ENCODE measurements around the gene GGACT. TPM values are rescaled to one million over a fixed set of nuclear protein-coding genes. Genes with fewer than 3 reads are reported as not detected.

GGACT gene
- total RNA-seq, 2 donors from 2014 or later: 2.7 to 6.6 TPM

- Histone ChIP-seq H3K27me3 (ENCODE audit: control insufficient read depth, insufficient read depth, low read length, poor library complexity, severe bottlenecking) (no peaks in the 10 kb centered on the region), H3K9me3 (ENCODE audit: control insufficient read depth, low read length) (no peaks in the 10 kb centered on the region), H3K4me3 (ENCODE audit: low read length) (no peak overlapping the region), H3K4me1 (ENCODE audit: control insufficient read depth, insufficient read depth, low read length) (peaks cover 6% of the 10 kb centered on the region), H3K9ac (ENCODE audit: extremely low read depth, low read length, poor library complexity, severe bottlenecking) (no peak overlapping the region), H3K27ac (ENCODE audit: low read depth, low read length) (no peak overlapping the region), H3K36me3 (ENCODE audit: control insufficient read depth, insufficient read depth, low read length) (no peaks in the 10 kb centered on the region)
- no peak for TF ChIP-seq CTCF (conservative IDR thresholded peaks at IDR 0.05)
- H3K27me3 Mint-ChIP-seq (ENCODE audit: insufficient read depth): no peaks in the 10 kb centered on the region
- H3K4me1 Mint-ChIP-seq: peaks cover 6% of the 10 kb centered on the region
- H3K27ac Mint-ChIP-seq: peak overlapping the region; percentile 35
- no peaks in the 10 kb centered on the region for H3K9me3 Mint-ChIP-seq
- no peak for DNase-seq
- no peak overlapping the region for H3K4me3 Mint-ChIP-seq
- no peaks in the 10 kb centered on the region for H3K36me3 Mint-ChIP-seq (ENCODE audit: low read depth)
- WGBS, 2 experiments (ENCODE audit: insufficient coverage in 1 of 2, insufficient read length in 1 of 2): 93% methylated on average over 9 of the region's 9 CpGs
Measured at GRCh38 chr13:100547791-100548201, 40.8 kb downstream of the GGACT start.

- WGBS, 2 experiments (ENCODE audit: insufficient coverage in 1 of 2, insufficient read length in 1 of 2): 93 to 94% methylated on average over 7 to 20 of the region's 21 CpGs
Measured at GRCh38 chr13:100546713-100547405, 41.7 kb downstream of the GGACT start.

GRCh38 chr13:100545684-100546061 lies 42.9 kb downstream of the GGACT start:
- Mint-ChIP-seq H3K27me3 (ENCODE audit: insufficient read depth) (no peaks in the 10 kb centered on the region), H3K4me1 (peaks cover 9% of the 10 kb centered on the region), H3K9me3 (no peaks in the 10 kb centered on the region), H3K27ac (no peak overlapping the region), H3K4me3 (no peak overlapping the region), H3K36me3 (ENCODE audit: low read depth) (no peaks in the 10 kb centered on the region)
- no peak for DNase-seq
- no peak for TF ChIP-seq CTCF (conservative IDR thresholded peaks at IDR 0.05)
- no peak overlapping the region for H3K27ac ChIP-seq (ENCODE audit: low read depth, low read length)
- no peaks in the 10 kb centered on the region for H3K9me3 ChIP-seq (ENCODE audit: control insufficient read depth, low read length)
- no peak overlapping the region for H3K4me3 ChIP-seq (ENCODE audit: low read length)
- no peaks in the 10 kb centered on the region for H3K36me3 ChIP-seq (ENCODE audit: control insufficient read depth, insufficient read depth, low read length)
- H3K4me1 ChIP-seq (ENCODE audit: control insufficient read depth, insufficient read depth, low read length): peaks cover 3% of the 10 kb centered on the region
- 90 to 92% methylated on average over 2 to 4 of the region's 4 CpGs for WGBS, 2 experiments (ENCODE audit: insufficient coverage in 1 of 2, insufficient read length in 1 of 2)
- no peak overlapping the region for H3K9ac ChIP-seq (ENCODE audit: extremely low read depth, low read length, poor library complexity, severe bottlenecking)
- no peaks in the 10 kb centered on the region for H3K27me3 ChIP-seq (ENCODE audit: control insufficient read depth, insufficient read depth, low read length, poor library complexity, severe bottlenecking)

More at GRCh38 chr13:100546713-100547405, 41.7 kb downstream of the GGACT start:
- H3K4me1 ChIP-seq (ENCODE audit: control insufficient read depth, insufficient read depth, low read length): no peaks in the 10 kb centered on the region
- no peaks in the 10 kb centered on the region for H3K9me3 ChIP-seq (ENCODE audit: control insufficient read depth, low read length)
- Mint-ChIP-seq H3K4me3 (no peak overlapping the region), H3K36me3 (ENCODE audit: low read depth) (no peaks in the 10 kb centered on the region), H3K4me1 (no peaks in the 10 kb centered on the region), H3K27me3 (ENCODE audit: insufficient read depth) (no peaks in the 10 kb centered on the region), H3K27ac (no peak overlapping the region), H3K9me3 (no peaks in the 10 kb centered on the region)
- no peaks in the 10 kb centered on the region for H3K27me3 ChIP-seq (ENCODE audit: control insufficient read depth, insufficient read depth, low read length, poor library complexity, severe bottlenecking)
- no peaks in the 10 kb centered on the region for H3K36me3 ChIP-seq (ENCODE audit: control insufficient read depth, insufficient read depth, low read length)
- H3K27ac ChIP-seq (ENCODE audit: low read depth, low read length): no peak overlapping the region
- no peak overlapping the region for H3K4me3 ChIP-seq (ENCODE audit: low read length)
- H3K9ac ChIP-seq (ENCODE audit: extremely low read depth, low read length, poor library complexity, severe bottlenecking): no peak overlapping the region
- peak; percentile 45 for DNase-seq
- no peak for TF ChIP-seq CTCF (conservative IDR thresholded peaks at IDR 0.05)

All from endodermal cell (in vitro differentiated cells).